ENCODE results near the gene GLRX2.

DNA sequence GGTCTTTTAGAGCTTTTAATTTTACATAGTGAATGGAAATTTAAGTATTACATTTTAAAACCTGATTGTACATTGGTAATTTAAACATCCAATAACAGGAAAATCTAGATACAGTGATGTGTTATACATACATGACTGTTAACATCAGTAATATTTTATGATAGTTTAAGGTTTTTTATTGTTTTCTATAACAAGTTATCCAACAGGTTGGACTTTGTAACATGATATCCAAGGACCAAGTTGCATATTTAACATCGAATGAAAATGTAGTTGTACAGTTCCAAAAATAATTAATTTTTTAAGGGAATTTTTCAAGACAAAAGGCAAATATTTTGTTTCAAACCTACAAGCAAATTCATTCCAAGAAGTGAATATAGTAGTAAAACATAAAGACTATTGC, 14.3 kb downstream of the GLRX2 start:
- TF ChIP-seq, protein P1, sequence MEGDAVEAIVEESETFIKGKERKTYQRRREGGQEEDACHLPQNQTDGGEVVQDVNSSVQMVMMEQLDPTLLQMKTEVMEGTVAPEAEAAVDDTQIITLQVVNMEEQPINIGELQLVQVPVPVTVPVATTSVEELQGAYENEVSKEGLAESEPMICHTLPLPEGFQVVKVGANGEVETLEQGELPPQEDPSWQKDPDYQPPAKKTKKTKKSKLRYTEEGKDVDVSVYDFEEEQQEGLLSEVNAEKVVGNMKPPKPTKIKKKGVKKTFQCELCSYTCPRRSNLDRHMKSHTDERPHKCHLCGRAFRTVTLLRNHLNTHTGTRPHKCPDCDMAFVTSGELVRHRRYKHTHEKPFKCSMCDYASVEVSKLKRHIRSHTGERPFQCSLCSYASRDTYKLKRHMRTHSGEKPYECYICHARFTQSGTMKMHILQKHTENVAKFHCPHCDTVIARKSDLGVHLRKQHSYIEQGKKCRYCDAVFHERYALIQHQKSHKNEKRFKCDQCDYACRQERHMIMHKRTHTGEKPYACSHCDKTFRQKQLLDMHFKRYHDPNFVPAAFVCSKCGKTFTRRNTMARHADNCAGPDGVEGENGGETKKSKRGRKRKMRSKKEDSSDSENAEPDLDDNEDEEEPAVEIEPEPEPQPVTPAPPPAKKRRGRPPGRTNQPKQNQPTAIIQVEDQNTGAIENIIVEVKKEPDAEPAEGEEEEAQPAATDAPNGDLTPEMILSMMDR (conservative IDR thresholded peaks at IDR 0.05; ENCODE audit: low read depth, low read length): no peak
- TF ChIP-seq EZH2 (IDR thresholded peaks at IDR 0.05; ENCODE audit: borderline replicate concordance, low read depth, low read length, poor library complexity, severe bottlenecking): no peak
